Measurements from ENCODE around the gene ASPN.
A peak's percentile ranks its signal among the peaks of the same experiment; 100 is the strongest.
"Not testable (repeated sequence)": the region's sequence is repeated elsewhere in the genome, so short reads cannot be mapped to it uniquely, and the experiment has no call there.

Gene ASPN

GRCh38 chr9:92467041-92467440, 15.3 kb downstream of the ASPN start:
- no peak for DNase-seq

GRCh38 chr9:92463984-92464383, 18.3 kb downstream of the ASPN start:
- DNase-seq, result no peak

- no peak for DNase-seq
These were observed 18.9 kb downstream of the ASPN start for GRCh38 chr9:92463387-92463786.

- no peak for DNase-seq
These were observed 24.7 kb downstream of the ASPN start for GRCh38 chr9:92457576-92457975.

- no peak for DNase-seq
These were observed 27.1 kb downstream of the ASPN start for GRCh38 chr9:92455217-92455616.

GRCh38 chr9:92446536-92446935, 35.8 kb downstream of the ASPN start:
- DNase-seq, result no peak

- no peak for DNase-seq
These were observed 37.5 kb downstream of the ASPN start for GRCh38 chr9:92444841-92445240.

GRCh38 chr9:92440751-92441046, 41.6 kb downstream of the ASPN start:
- no peak for DNase-seq

GRCh38 chr9:92439921-92440750, 42.2 kb downstream of the ASPN start:
- DNase-seq, result peak; percentile 66

- DNase-seq, result no peak
These were observed 43.3 kb downstream of the ASPN start for GRCh38 chr9:92438900-92439526.

GRCh38 chr9:92435263-92435662, 47.0 kb downstream of the ASPN start:
- no peak for DNase-seq

- DNase-seq, result no peak
These were observed 49.2 kb downstream of the ASPN start for GRCh38 chr9:92432972-92433548.

GRCh38 chr9:92432350-92432749, 50.0 kb downstream of the ASPN start:
- no peak for DNase-seq

GRCh38 chr9:92429836-92430235, 52.5 kb downstream of the ASPN start:
- DNase-seq, result no peak

- no peak for DNase-seq
These were observed 55.7 kb downstream of the ASPN start for GRCh38 chr9:92426501-92427145.

GRCh38 chr9:92425474-92425873, 56.8 kb downstream of the ASPN start:
- DNase-seq, result no peak

GRCh38 chr9:92424340-92424739, 58.0 kb downstream of the ASPN start, which contains the start of gene OMD:
OMD (minus strand) TSS chr9:92424471; CDS start chr9:92417558, 6,913 bp downstream.
- no peak for DNase-seq

GRCh38 chr9:92423612-92424011, 58.7 kb downstream of the ASPN start:
- DNase-seq, result no peak

GRCh38 chr9:92422611-92423338, 59.5 kb downstream of the ASPN start:
- no peak for DNase-seq

- DNase-seq, result peak; percentile 25
These were observed 67.7 kb downstream of the ASPN start for GRCh38 chr9:92414566-92414965.

- not testable (repeated sequence) for DNase-seq
These were observed 71.1 kb downstream of the ASPN start for GRCh38 chr9:92411157-92411556.

GRCh38 chr9:92408747-92409478, 73.4 kb downstream of the ASPN start:
- DNase-seq, result no peak
